AG09309 (cell line): Measurements from ENCODE around the gene FNTB.

Experiments
- DNase-seq: peaks from one replicate; pipeline ENCODE4 v3.0.0-alpha.2; 2010; ENCODE audit warnings: low read depth
- H3K4me3 ChIP-seq: 2 replicates; pipeline ENCODE4 v1.5.1; 2011; ENCODE audit warnings: mild to moderate bottlenecking, low read depth, low read length, moderate library complexity; ENCODE audit not compliant: control insufficient read depth
- CTCF ChIP-seq: IDR thresholded peaks from 2 replicates; pipeline ENCODE4 v1.5.1; 2011; ENCODE audit warnings: mild to moderate bottlenecking, low read depth, low read length, inconsistent platforms; ENCODE audit not compliant: insufficient read depth, control insufficient read depth; ENCODE audit errors: missing control alignments

Gene FNTB

GRCh38 chr14:64953310-64953654 is 33.4 kb upstream of the FNTB start:
- DNase-seq, result no peak
- no peak for TF ChIP-seq CTCF
- no peak overlapping the region for H3K4me3 ChIP-seq

- no peak for TF ChIP-seq CTCF
- no peak overlapping the region for H3K4me3 ChIP-seq
- no peak for DNase-seq
Measured at GRCh38 chr14:64953661-64954060, 33.0 kb upstream of the FNTB start.

GRCh38 chr14:64954491-64955240 is 32.0 kb upstream of the FNTB start:
- no peak for TF ChIP-seq CTCF
- no peak for DNase-seq
- H3K4me3 ChIP-seq, result no peak overlapping the region

- no peak for TF ChIP-seq CTCF
- no peak overlapping the region for H3K4me3 ChIP-seq
- DNase-seq, result no peak
Measured at GRCh38 chr14:64955297-64955696, 31.4 kb upstream of the FNTB start.

GRCh38 chr14:64956697-64957406 is 29.8 kb upstream of the FNTB start:
- no peak for DNase-seq
- TF ChIP-seq CTCF, result no peak
- no peak overlapping the region for H3K4me3 ChIP-seq

GRCh38 chr14:64958201-64958600 is 28.5 kb upstream of the FNTB start:
- no peak for DNase-seq
- H3K4me3 ChIP-seq, result no peak overlapping the region
- no peak for TF ChIP-seq CTCF
